ENCODE data around the gene PDLIM5. TPM values are rescaled to one million over a fixed set of nuclear protein-coding genes. Genes with fewer than 3 reads are reported as not detected.
A peak's percentile ranks its signal among the peaks of the same experiment; 100 is the strongest.
"Not testable (repeated sequence)": the region's sequence is repeated elsewhere in the genome, so short reads cannot be mapped to it uniquely, and the experiment has no call there.

The PDLIM5 gene
- total RNA-seq, 4 donors from 2014 or later: 77.7 to 128 (median 109) TPM

- intact Hi-C loops (cut with DNase I): no loop called here
Measured at GRCh38 chr4:94621491-94622080, 169.8 kb downstream of the PDLIM5 start.

GRCh38 chr4:94623126-94623911 lies 171.6 kb downstream of the PDLIM5 start:
- Histone ChIP-seq H3K27me3 (no peaks in the 10 kb centered on the region), H3K4me1 (no peaks in the 10 kb centered on the region), H3K36me3 (peaks cover 8 to 9% of the 10 kb centered on the region in 2 donors), H3K4me3 (replicated peaks in 1 of 3) (no peak overlapping the region), H3K9me3 (no peaks in the 10 kb centered on the region), H3K27ac (no peak overlapping the region)
- no peak for DNase-seq
- no peak for TF ChIP-seq CTCF (IDR thresholded peaks at IDR 0.05)
- no peak for TF ChIP-seq POLR2A (IDR thresholded peaks at IDR 0.05)
- 59 to 78% methylated on average over 3 of the region's 3 CpGs for WGBS, 2 donors
- intact Hi-C loops (cut with DNase I): no loop called here

More at GRCh38 chr4:94621491-94622080, 169.8 kb downstream of the PDLIM5 start:
- peaks cover 8 to 9% of the 10 kb centered on the region in 2 donors for H3K36me3 ChIP-seq
- no peak overlapping the region for H3K27ac ChIP-seq
- H3K4me3 ChIP-seq (replicated peaks in 1 of 3): no peak overlapping the region
- peak; percentile 38 to 85 (median 68) for TF ChIP-seq CTCF (IDR thresholded peaks at IDR 0.05)
- no peak for TF ChIP-seq POLR2A (IDR thresholded peaks at IDR 0.05)
- H3K27me3 ChIP-seq: no peaks in the 10 kb centered on the region
- no peaks in the 10 kb centered on the region for H3K4me1 ChIP-seq
- H3K9me3 ChIP-seq: no peaks in the 10 kb centered on the region
- WGBS, 2 donors: 21 to 28% methylated on average over 6 of the region's 6 CpGs
- DNase-seq: no peak

- Histone ChIP-seq H3K9me3 (no peaks in the 10 kb centered on the region), H3K36me3 (no peaks in the 10 kb centered on the region), H3K27ac (no peak overlapping the region), H3K4me3 (replicated peaks in 1 of 3) (no peak overlapping the region), H3K27me3 (no peaks in the 10 kb centered on the region), H3K4me1 (no peaks in the 10 kb centered on the region)
- no peak for DNase-seq
- TF ChIP-seq POLR2A (IDR thresholded peaks at IDR 0.05) (no peak), CTCF (IDR thresholded peaks at IDR 0.05) (no peak)
- WGBS, 2 donors: 96% methylated on average over 3 of the region's 3 CpGs
- intact Hi-C loops (cut with DNase I): no loop called here
Measured at GRCh38 chr4:94626942-94627341, 175.2 kb downstream of the PDLIM5 start.

GRCh38 chr4:94629058-94629457 lies 177.3 kb downstream of the PDLIM5 start:
- H3K9me3 ChIP-seq; H3K4me3 ChIP-seq (replicated peaks in 1 of 3); H3K4me1 ChIP-seq; H3K27ac ChIP-seq; H3K36me3 ChIP-seq; H3K27me3 ChIP-seq; intact Hi-C loops (cut with DNase I); DNase-seq: not testable (repeated sequence)
- WGBS, 2 donors: 97 to 99% methylated on average over 8 of the region's 8 CpGs

DNA sequence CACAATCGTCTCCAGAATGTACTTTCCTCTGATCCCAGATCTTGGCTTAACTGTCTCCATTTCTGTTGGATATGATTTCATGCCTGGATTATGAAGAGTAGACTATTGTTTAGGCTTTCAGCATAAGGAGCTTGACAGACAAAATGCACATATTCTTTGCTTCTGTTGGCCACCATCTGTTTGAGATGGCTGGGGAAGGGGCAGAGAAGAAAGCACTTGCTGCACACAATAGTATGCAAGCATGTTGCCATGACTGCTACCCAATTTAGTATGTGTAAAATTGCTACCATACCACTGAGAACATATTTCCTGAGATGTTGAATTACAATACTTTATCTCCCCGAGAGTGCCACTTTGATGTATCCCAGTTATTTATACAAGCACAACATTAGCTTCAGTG lies 178.1 kb downstream of the PDLIM5 start:
- TF ChIP-seq POLR2A (IDR thresholded peaks at IDR 0.05) (no peak), CTCF (IDR thresholded peaks at IDR 0.05) (no peak)
- Histone ChIP-seq H3K27me3 (no peaks in the 10 kb centered on the region), H3K9me3 (no peaks in the 10 kb centered on the region), H3K27ac (no peak overlapping the region), H3K4me1 (no peaks in the 10 kb centered on the region), H3K4me3 (replicated peaks in 1 of 3) (no peak overlapping the region), H3K36me3 (no peaks in the 10 kb centered on the region)
- intact Hi-C loops (cut with DNase I): no loop called here
- DNase-seq: no peak
- whole genome bisulfite sequencing, 2 donors: 83 to 84% methylated on average over 2 of the region's 2 CpGs

Measured in thyroid gland (tissue), 4 donors.